HEK293 (cell line): ENCODE data around the gene TTLL9.

Experiments used
- CTCF ChIP-seq: fragments of 450-650 bp; formaldehyde crosslinking; IDR thresholded peaks from 2 replicates; pipeline ENCODE4 v1.5.1; 2016; ENCODE audit warnings: missing biosample characterization, missing genetic modification characterization
- HOXA7 ChIP-seq: sonication (generic); formaldehyde crosslinking; IDR thresholded peaks from 2 replicates; pipeline ENCODE4 v1.8.1; 2022; ENCODE audit warnings: missing genetic modification reagents, borderline replicate concordance
- KLF16 ChIP-seq: fragments of 450-650 bp; formaldehyde crosslinking; IDR thresholded peaks from 2 replicates; pipeline ENCODE4 v1.5.1; 2017; ENCODE audit warnings: missing biosample characterization, missing genetic modification characterization
- ZNF239 ChIP-seq: fragments of 450-650 bp; formaldehyde crosslinking; IDR thresholded peaks from 2 replicates; pipeline ENCODE4 v1.5.1; 2016; ENCODE audit warnings: missing biosample characterization, missing genetic modification characterization
- ZNF24 ChIP-seq: fragments of 450-650 bp; formaldehyde crosslinking; IDR thresholded peaks from 2 replicates; pipeline ENCODE4 v1.5.1; 2016; ENCODE audit warnings: missing biosample characterization, missing genetic modification characterization
- ZNF670 ChIP-seq: fragments of 450-650 bp; formaldehyde crosslinking; IDR thresholded peaks from 2 replicates; pipeline ENCODE4 v1.5.1; 2016; ENCODE audit warnings: missing biosample characterization, missing genetic modification characterization, low read depth
- TF ChIP-seq, protein P1 (sequence below): fragments of 450-650 bp; formaldehyde crosslinking; IDR thresholded peaks from 2 replicates; pipeline ENCODE4 v1.5.1; 2016; ENCODE audit warnings: missing biosample characterization, missing genetic modification characterization

DNA sequence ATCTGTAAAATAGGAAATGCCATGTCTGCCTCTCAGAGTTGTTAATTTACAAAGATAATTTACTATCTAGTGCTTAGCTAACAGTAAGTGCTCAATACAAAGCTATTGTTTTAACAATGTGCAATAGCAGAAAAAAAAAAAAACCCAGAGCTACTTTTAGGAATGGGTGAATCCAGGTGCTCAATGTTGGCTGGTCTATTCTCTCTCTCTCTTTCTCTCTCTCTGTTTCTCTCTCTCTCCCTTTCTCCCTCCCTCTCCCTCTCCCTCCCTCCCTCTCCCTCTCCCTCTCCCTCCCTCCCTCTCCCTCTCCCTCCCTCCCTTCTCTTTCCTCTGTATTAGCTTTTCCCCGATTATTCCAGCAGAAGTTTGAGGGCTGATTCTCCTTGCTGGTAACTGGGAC, 67.4 kb downstream of the TTLL9 start:
- no peak for TF ChIP-seq CTCF (tag by site-specific recombination)
- TF ChIP-seq HOXA7 (CRISPR knock-in tag), result no peak
- TF ChIP-seq ZNF24 (tag by site-specific recombination), result no peak
- TF ChIP-seq, protein P1, sequence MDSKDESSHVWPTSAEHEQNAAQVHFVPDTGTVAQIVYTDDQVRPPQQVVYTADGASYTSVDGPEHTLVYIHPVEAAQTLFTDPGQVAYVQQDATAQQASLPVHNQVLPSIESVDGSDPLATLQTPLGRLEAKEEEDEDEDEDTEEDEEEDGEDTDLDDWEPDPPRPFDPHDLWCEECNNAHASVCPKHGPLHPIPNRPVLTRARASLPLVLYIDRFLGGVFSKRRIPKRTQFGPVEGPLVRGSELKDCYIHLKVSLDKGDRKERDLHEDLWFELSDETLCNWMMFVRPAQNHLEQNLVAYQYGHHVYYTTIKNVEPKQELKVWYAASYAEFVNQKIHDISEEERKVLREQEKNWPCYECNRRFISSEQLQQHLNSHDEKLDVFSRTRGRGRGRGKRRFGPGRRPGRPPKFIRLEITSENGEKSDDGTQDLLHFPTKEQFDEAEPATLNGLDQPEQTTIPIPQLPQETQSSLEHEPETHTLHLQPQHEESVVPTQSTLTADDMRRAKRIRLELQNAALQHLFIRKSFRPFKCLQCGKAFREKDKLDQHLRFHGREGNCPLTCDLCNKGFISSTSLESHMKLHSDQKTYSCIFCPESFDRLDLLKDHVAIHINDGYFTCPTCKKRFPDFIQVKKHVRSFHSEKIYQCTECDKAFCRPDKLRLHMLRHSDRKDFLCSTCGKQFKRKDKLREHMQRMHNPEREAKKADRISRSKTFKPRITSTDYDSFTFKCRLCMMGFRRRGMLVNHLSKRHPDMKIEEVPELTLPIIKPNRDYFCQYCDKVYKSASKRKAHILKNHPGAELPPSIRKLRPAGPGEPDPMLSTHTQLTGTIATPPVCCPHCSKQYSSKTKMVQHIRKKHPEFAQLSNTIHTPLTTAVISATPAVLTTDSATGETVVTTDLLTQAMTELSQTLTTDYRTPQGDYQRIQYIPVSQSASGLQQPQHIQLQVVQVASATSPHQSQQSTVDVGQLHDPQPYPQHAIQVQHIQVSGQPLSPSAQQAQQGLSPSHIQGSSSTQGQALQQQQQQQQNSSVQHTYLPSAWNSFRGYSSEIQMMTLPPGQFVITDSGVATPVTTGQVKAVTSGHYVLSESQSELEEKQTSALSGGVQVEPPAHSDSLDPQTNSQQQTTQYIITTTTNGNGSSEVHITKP, result no peak
- TF ChIP-seq ZNF239 (tag by site-specific recombination), result no peak
- TF ChIP-seq ZNF670 (tag by site-specific recombination), result no peak
- no peak for TF ChIP-seq KLF16 (tag by site-specific recombination)
